H9 (cell line): ENCODE measurements around the gene ERMAP. TPM values are rescaled to one million over a fixed set of nuclear protein-coding genes. Genes with fewer than 3 reads are reported as not detected.

Experiments
- DNase-seq: peaks from one replicate; pipeline ENCODE4 v3.0.0-alpha.2; 2017
- H2AFZ ChIP-seq: one replicate; pipeline ENCODE4 v1.6.1; 2013; ENCODE audit warnings: mild to moderate bottlenecking, low read length, control low read depth, moderate library complexity
- H2AK5ac ChIP-seq: 2 replicates; pipeline ENCODE4 v1.6.1; 2013; ENCODE audit warnings: low read length, control low read depth, mixed read lengths; ENCODE audit not compliant: insufficient read length
- H2BK120ac ChIP-seq: one replicate; pipeline ENCODE4 v1.6.1; 2013; ENCODE audit warnings: low read depth, mild to moderate bottlenecking, low read length, control low read depth, inconsistent platforms; ENCODE audit not compliant: poor library complexity, severe bottlenecking
- H2BK12ac ChIP-seq: 2 replicates; pipeline ENCODE4 v1.6.1; 2013; ENCODE audit warnings: low read length, control low read depth, mixed read lengths, low read depth; ENCODE audit not compliant: insufficient read length
- H2BK15ac ChIP-seq: 2 replicates; pipeline ENCODE4 v1.6.1; 2013; ENCODE audit warnings: low read depth, low read length, control low read depth
- H2BK20ac ChIP-seq: one replicate; pipeline ENCODE4 v1.6.1; 2013; ENCODE audit warnings: low read depth, mild to moderate bottlenecking, low read length, control low read depth, inconsistent platforms; ENCODE audit not compliant: poor library complexity, severe bottlenecking
- H2BK5ac ChIP-seq: 2 replicates; pipeline ENCODE4 v1.6.1; 2013; ENCODE audit warnings: low read length, control low read depth, mixed read lengths; ENCODE audit not compliant: insufficient read length
- H3K14ac ChIP-seq: 2 replicates; pipeline ENCODE4 v1.6.1; 2013; ENCODE audit warnings: low read length, control low read depth; ENCODE audit not compliant: insufficient read depth
- H3K18ac ChIP-seq: 2 replicates; pipeline ENCODE4 v1.6.1; 2013; ENCODE audit warnings: low read depth, mild to moderate bottlenecking, mixed read lengths, low read length, control low read depth; ENCODE audit not compliant: insufficient read length
- H3K23ac ChIP-seq: 2 replicates; pipeline ENCODE4 v1.6.1; 2013; ENCODE audit warnings: low read length, control low read depth, mixed read lengths, low read depth; ENCODE audit not compliant: insufficient read length
- H3K23me2 ChIP-seq: 2 replicates; pipeline ENCODE4 v1.6.1; 2013; ENCODE audit warnings: low read depth, mild to moderate bottlenecking, mixed read lengths, low read length, control low read depth; ENCODE audit not compliant: insufficient read length, poor library complexity, severe bottlenecking
- H3K27ac ChIP-seq: 2 replicates; pipeline ENCODE4 v1.5.1; 2013; ENCODE audit warnings: low read length, control low read depth, mixed read lengths, low read depth; ENCODE audit not compliant: insufficient read length
- H3K27me3 ChIP-seq: 2 replicates; pipeline ENCODE4 v1.6.1; 2013; ENCODE audit warnings: low read length, control low read depth, inconsistent platforms; ENCODE audit not compliant: insufficient read depth
- H3K4ac ChIP-seq: 2 replicates; pipeline ENCODE4 v1.6.1; 2013; ENCODE audit warnings: low read depth, mild to moderate bottlenecking, control low read depth, inconsistent platforms, low read length, moderate library complexity
- H3K4me1 ChIP-seq: 2 replicates; pipeline ENCODE4 v1.6.1; 2013; ENCODE audit warnings: low read length, control low read depth, inconsistent platforms; ENCODE audit not compliant: insufficient read depth
- H3K4me2 ChIP-seq: 2 replicates; pipeline ENCODE4 v1.6.1; 2013; ENCODE audit warnings: low read length, control low read depth, mixed read lengths; ENCODE audit not compliant: insufficient read length, insufficient read depth
- H3K56ac ChIP-seq: 2 replicates; pipeline ENCODE4 v1.6.1; 2013; ENCODE audit warnings: low read depth, mild to moderate bottlenecking, mixed read lengths, low read length, control low read depth; ENCODE audit not compliant: insufficient read length
- H3K79me1 ChIP-seq: 2 replicates; pipeline ENCODE4 v1.6.1; 2013; ENCODE audit warnings: low read depth, mild to moderate bottlenecking, moderate library complexity, low read length, control low read depth, inconsistent platforms; ENCODE audit not compliant: insufficient read depth, poor library complexity, severe bottlenecking
- H3K79me2 ChIP-seq: 2 replicates; pipeline ENCODE4 v1.6.1; 2013; ENCODE audit warnings: low read length, control low read depth, inconsistent platforms; ENCODE audit not compliant: insufficient read depth
- H3K9ac ChIP-seq: 2 replicates; pipeline ENCODE4 v1.6.1; 2013; ENCODE audit warnings: low read length, control low read depth, mixed read lengths; ENCODE audit not compliant: insufficient read length; ENCODE audit errors: extremely low read depth
- H3K9me3 ChIP-seq: one replicate; pipeline ENCODE4 v1.6.1; 2013; ENCODE audit warnings: low read depth, low read length, inconsistent platforms; ENCODE audit not compliant: control insufficient read depth
- H3T11ph ChIP-seq: one replicate; pipeline ENCODE4 v1.6.1; 2013; ENCODE audit warnings: mild to moderate bottlenecking, low read length, control low read depth, inconsistent platforms
- H4K20me1 ChIP-seq: one replicate; pipeline ENCODE4 v1.6.1; 2013; ENCODE audit not compliant: control insufficient read depth, insufficient read length, insufficient read depth
- H4K5ac ChIP-seq: 2 replicates; pipeline ENCODE4 v1.6.1; 2013; ENCODE audit warnings: low read depth, mild to moderate bottlenecking, mixed read lengths, low read length, control low read depth; ENCODE audit not compliant: insufficient read length
- H4K8ac ChIP-seq: replicated peaks from 2 replicates; pipeline ENCODE4 v1.6.1; 2013; ENCODE audit warnings: low read length, control low read depth, mixed read lengths, low read depth; ENCODE audit not compliant: insufficient read length
- H4K91ac ChIP-seq: 2 replicates; pipeline ENCODE4 v1.6.1; 2013; ENCODE audit warnings: low read depth, mild to moderate bottlenecking, moderate library complexity, mixed read lengths, low read length, control low read depth; ENCODE audit not compliant: insufficient read length
- H3K27ac Mint-ChIP-seq, 3 experiments: 2 replicates in 2 of 3; 3 replicates in 1 of 3; pipeline ENCODE4 v1.8.0; 2020 to 2021; ENCODE audit warnings: mixed read lengths in 3 of 3, mild to moderate bottlenecking in 1 of 3, moderate library complexity in 1 of 3
- H3K27me3 Mint-ChIP-seq: 2 replicates; pipeline ENCODE4 v1.8.0; 2021; ENCODE audit warnings: low read depth, mild to moderate bottlenecking, moderate library complexity, mixed read lengths
- H3K36me3 Mint-ChIP-seq, 3 experiments: 2 replicates in 2 of 3; 3 replicates in 1 of 3; pipeline ENCODE4 v1.8.0; 2020 to 2021; ENCODE audit warnings: low read depth in 3 of 3, mixed read lengths in 3 of 3; ENCODE audit not compliant: insufficient read depth in 1 of 3
- H3K4me1 Mint-ChIP-seq, 2 experiments: 2 replicates each; pipeline ENCODE4 v1.8.0; 2020; ENCODE audit warnings: mixed read lengths in 2 of 2
- H3K4me3 Mint-ChIP-seq, 2 experiments: 2 replicates in 1 of 2; 3 replicates in 1 of 2; pipeline ENCODE4 v1.8.0; 2020 to 2021; ENCODE audit warnings: mild to moderate bottlenecking in 2 of 2, mixed read lengths in 2 of 2, moderate library complexity in 1 of 2
- H3K9me3 Mint-ChIP-seq, 2 experiments: 2 replicates in 1 of 2; 3 replicates in 1 of 2; pipeline ENCODE4 v1.8.0; 2020; ENCODE audit warnings: mild to moderate bottlenecking in 2 of 2, mixed read lengths in 2 of 2, moderate library complexity in 1 of 2
- CTCF ChIP-seq: fragments of 200-600 bp; sonication (generic); conservative IDR thresholded peaks from 3 replicates; pipeline ENCODE4 v1.8.0; 2021; ENCODE audit warnings: antibody characterized with exemption, mild to moderate bottlenecking
- WGBS: extraction: QIAGEN DNeasy Blood & Tissue Kit; methylation state at CpG from one replicate; pipeline ENCODE4 v1.1.7; 2013; ENCODE audit warnings: missing lambda C conversion rate, low lambda C conversion rate, mixed read lengths; ENCODE audit not compliant: insufficient read length; ENCODE audit errors: extremely low coverage; 5-methylcytosine and 5-hydroxymethylcytosine counted together
- total RNA-seq: library from RNA; stranded (reverse); gene quantifications from 2 replicates; pipeline ENCODE4 v1.2.1, GENCODE V29; 2021

The ERMAP gene
- total RNA-seq, 1 experiment from 2014 or later = 4.5 TPM

- peaks cover 23 to 74% (median 60%) of the 10 kb centered on the region in 3 experiments for H3K36me3 Mint-ChIP-seq
These were observed 37.2 kb upstream of the ERMAP start for GRCh38 chr1:42779725-42780124.

More at GRCh38 chr1:42779725-42780124, 37.2 kb upstream of the ERMAP start:
- no peaks in the 10 kb centered on the region for H3K27me3 ChIP-seq
- H4K5ac ChIP-seq = no peak overlapping the region
- no peak overlapping the region for H3K56ac ChIP-seq
- no peak overlapping the region for H2AFZ ChIP-seq
- no peak overlapping the region for H2BK120ac ChIP-seq
- no peak overlapping the region for H2BK12ac ChIP-seq
- H4K20me1 ChIP-seq = no peaks in the 10 kb centered on the region
- no peak overlapping the region for H2BK15ac ChIP-seq
- no peak overlapping the region for H3K4ac ChIP-seq
- H3K23me2 ChIP-seq = no peaks in the 10 kb centered on the region
- H3K23ac ChIP-seq = no peak overlapping the region
- H3K9ac ChIP-seq = no peak overlapping the region
- WGBS = no CpG with 5 or more reads among the region's 2 CpGs
- H4K91ac ChIP-seq = no peak overlapping the region
- H3T11ph ChIP-seq = no peak overlapping the region
- H3K27ac ChIP-seq = no peak overlapping the region
- no peak overlapping the region for H2AK5ac ChIP-seq
- no peak overlapping the region for H3K27ac Mint-ChIP-seq
- 0 out of 4 replicates have a peak, but pooled peaks cover 0 to 3% of the 10 kb centered on the region in 2 experiments for H3K4me1 Mint-ChIP-seq
- H3K27me3 Mint-ChIP-seq = no peaks in the 10 kb centered on the region
- H2BK5ac ChIP-seq = no peak overlapping the region
- no peak for DNase-seq
- H3K79me2 ChIP-seq = no peaks in the 10 kb centered on the region
- H3K9me3 Mint-ChIP-seq = no peaks in the 10 kb centered on the region
- no peak overlapping the region for H3K14ac ChIP-seq
- H3K4me1 ChIP-seq = no peaks in the 10 kb centered on the region
- H3K4me2 ChIP-seq = no peak overlapping the region
- H3K79me1 ChIP-seq = no peaks in the 10 kb centered on the region
- TF ChIP-seq CTCF = no peak
- no peak overlapping the region for H4K8ac ChIP-seq
- no peak overlapping the region for H2BK20ac ChIP-seq
- H3K18ac ChIP-seq = no peak overlapping the region
- no peaks in the 10 kb centered on the region for H3K9me3 ChIP-seq
- no peak overlapping the region for H3K4me3 Mint-ChIP-seq
